HG02943 (cell line): ENCODE data around the gene GULP1.
"Not testable (repeated sequence)": the region's sequence is repeated elsewhere in the genome, so short reads cannot be mapped to it uniquely, and the experiment has no call there.

ENCODE experiments used
- ATAC-seq: cut with Tn5 transposase; IDR thresholded peaks from one replicate; pipeline ENCODE4 v1.9.1; 2021; ENCODE audit warnings: mild to moderate bottlenecking, low read depth, moderate library complexity; ENCODE audit not compliant: unreplicated experiment

GULP1 gene

DNA sequence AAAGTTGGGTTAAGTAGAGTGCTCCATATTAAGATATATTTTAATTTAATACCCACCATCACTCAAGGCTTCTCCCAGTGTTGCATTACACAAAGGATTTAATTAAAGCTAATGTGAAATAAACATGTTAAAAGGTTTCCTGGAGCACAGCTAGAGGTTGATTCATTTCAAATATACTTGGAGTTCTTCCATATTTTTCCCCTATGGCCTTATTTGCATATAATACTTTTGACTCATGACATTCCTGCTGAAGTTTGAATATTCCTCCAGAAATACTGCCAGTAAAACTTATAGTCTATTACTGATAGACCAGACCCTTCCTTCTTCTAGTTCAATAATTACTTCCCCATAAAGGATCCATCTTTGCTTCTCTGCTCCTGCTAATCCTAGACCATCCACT, 227.5 kb downstream of the GULP1 start:
- ATAC-seq, result no peak

DNA sequence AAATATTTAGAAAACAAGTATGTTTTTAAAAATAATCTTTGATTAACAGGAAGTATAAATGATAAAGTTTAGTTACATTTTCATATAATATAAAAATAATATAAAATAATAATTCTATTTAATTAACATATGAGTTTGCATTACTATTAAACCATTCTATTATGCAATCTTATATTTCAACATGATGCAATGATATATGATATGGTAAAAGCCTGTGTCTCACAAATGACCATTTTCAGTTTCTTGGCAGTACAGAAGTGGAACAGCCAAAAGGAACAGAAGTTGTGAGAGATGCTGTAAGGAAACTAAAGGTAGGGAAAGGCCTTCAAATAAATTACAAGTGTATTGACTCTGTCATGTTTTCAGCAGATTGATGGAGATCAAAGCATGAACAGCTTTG, 230.8 kb downstream of the GULP1 start:
- no peak for ATAC-seq

DNA sequence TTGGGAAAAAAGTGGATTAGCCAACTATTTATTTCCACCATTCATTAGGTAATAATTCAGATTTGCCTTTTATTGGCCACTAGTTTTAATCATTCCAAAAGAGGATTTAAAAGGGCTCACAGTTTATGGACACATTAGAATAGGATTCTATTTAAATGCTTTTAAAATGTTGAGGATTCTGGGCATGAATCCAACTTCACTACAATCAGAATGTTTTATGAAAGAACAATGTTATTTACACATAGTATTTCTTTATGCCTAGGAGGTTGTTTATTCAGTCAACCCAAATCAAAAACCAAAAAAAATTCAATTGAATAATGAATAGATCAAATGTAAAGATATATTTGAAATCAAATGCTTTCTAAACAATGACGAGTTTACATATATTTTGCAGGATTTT, 232.2 kb downstream of the GULP1 start:
- ATAC-seq, result no peak

DNA sequence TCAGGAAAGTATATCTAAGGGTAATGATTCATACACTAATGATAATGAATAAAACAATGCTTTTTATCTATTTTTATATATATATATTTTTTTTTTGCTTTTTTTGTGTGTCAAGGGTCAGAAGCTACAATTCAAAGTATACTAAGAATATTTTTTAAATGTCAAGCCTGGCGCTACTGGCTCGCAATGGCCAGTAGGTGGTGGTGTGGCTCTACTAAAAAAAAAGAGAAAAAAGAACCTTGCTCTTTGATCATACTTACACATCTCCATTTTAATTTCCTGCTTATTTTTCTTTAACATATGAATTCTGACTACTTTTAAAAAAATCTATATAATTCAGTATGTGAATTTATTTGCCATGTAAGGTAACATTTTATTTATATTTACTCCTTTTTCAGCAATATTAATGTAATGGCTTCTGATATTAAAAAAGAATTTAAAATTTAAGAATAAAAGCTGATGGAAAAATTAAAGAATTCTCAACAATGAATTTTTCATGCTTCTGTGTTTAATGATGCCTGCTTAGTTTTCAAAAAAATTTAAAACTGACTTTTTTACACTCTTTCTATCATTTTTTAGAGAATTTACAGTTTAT, 232.9 kb downstream of the GULP1 start:
- no peak for ATAC-seq

DNA sequence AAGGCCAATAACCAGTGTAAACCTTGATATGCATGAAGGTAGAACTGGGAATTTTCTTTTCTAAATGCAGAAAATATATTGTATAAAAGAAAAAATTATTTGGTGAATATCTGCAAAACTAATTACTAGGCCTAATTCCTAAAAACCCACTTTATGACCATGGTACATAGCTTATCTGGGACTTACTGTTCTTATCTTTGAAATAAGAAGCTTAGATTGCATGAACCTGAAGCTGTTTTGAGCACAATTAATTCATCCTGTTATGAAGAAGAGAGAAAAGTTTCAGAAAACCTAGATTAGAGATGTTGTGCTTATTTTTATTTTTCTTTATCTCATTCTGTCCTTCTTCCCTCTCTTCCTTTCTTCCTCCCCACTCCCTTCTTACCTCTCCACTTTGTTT, 235.0 kb downstream of the GULP1 start:
- ATAC-seq, result no peak

DNA sequence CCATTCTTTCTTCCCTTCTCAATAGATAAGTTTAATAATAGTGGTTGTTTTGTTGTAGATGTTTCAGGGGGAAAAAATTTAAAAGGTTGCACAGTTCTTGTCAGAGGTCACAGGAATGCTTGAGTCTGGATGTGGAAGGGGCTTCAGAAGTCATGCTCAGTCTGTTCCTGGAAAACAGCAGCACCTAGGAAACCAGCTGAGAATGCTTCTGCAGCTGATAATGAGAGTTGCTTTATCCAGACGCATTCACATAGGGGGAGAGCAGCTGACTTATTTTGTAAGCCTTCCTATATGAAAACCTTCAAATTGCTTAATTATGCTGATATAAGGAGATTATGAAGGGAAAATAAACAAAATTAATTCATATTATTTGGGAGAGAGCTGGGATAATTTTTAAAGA, 235.5 kb downstream of the GULP1 start:
- ATAC-seq, result no peak

DNA sequence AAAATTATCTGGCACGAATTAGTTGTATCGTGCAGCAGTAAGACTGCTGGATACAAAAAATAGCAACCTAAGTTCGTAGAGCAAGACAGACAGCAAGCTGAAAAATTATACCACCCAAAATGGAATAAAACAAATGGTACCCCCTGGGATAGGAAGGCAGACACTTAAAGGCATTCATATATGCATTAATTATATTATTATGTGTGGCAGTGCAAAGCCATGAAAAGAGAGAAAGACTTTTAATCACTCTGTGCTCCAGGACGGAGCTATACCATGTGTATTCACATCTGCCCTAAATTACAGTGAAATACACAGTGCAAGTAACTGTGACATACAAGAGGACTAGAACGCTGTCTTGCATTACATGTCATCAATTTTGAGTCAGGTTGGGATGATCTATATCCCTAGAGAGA, 235.9 kb downstream of the GULP1 start:
- ATAC-seq, result no peak

DNA sequence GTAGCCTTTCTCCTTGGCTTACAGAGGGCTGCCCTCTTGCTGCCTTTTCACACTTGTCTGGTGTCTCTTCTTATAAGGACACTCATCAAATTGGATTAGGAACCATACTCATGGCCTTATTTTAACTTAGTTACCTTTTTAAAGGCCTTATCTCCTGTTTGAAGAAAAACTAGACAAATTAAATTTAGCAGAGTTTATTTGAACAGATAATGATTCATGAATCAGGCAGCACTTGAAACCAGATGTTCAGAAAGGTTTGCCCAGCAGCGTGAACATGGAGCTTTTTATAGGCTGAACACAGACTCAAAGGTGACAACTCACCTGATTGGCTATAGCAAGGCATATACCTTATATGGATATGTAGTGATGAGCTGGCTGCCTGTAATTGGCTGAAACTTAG, 238.0 kb downstream of the GULP1 start:
- ATAC-seq, result no peak

DNA sequence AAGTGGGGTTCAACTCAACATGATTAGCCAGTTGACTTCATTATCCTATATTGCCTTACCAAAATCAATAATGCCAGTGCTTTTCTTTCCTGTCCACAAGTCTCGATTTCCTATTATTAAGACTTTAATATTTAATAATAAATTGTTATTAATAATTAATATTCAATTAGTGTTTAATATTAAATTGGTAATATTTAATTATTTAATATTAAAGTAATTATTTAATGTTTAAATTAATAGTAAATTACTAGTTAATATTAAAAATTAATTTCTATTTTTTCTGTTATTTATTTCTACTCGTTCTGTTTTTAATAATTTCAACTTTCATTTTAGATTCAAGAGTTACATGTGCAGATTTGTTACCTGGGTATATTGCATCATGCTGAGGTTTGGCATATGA, 243.2 kb downstream of the GULP1 start:
- ATAC-seq, result no peak

DNA sequence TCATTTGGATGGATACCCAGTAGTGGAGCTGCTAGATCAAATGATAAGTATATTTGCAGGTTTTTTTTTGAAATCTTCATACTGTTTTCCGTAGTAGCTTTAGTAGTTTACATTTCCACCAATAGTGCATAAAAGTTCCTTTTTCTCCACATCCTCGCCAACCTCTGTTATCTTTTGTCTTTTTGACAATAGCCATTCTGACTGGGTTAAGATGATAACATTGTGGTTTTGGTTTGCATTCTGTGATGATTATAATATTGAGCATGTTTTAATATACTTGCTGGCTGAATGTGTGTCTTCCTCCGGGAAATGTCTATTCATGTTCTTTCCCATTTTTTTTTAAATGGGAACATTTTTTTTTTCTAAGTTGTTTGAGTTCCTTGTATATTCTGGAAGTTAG, 260.0 kb downstream of the GULP1 start:
- no peak for ATAC-seq

DNA sequence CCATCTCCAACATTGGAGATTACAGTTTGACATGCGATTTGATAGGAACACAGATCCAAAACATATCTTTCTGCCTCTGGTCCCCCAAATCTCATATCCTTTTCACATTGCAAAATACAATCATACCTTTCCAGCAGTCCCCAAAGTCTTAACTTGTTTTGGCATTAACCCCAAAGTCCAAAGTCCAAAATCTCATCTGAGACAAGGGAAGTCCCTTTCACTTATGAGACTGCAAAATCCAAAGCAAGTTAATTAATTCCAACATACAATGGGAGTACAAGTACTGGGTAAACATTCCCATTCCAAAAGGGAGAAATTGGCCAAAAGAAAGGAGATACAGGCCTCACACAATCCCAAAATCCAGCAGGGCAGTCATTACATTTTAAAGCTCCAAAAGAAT, 265.4 kb downstream of the GULP1 start:
- no peak for ATAC-seq

DNA sequence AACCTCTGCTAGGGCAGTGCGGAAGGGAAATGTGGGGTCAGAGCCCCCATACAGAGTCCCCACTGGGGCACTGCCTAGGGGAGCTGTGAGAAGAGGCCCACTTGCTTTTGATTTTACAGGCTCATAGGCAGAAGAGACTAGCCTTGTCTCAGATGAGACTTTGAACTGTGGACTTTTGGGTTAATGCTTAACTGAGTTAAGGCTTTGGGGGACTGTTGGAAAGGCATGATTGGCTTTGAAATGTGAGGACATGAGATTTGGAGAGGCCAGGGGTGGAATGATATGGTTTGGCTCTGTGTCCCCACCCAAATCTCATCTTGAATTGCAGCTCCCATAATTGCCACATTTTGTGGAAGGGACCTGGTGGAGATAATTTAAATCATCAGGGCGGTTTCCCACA, 267.8 kb downstream of the GULP1 start:
- ATAC-seq, result not testable (repeated sequence)

DNA sequence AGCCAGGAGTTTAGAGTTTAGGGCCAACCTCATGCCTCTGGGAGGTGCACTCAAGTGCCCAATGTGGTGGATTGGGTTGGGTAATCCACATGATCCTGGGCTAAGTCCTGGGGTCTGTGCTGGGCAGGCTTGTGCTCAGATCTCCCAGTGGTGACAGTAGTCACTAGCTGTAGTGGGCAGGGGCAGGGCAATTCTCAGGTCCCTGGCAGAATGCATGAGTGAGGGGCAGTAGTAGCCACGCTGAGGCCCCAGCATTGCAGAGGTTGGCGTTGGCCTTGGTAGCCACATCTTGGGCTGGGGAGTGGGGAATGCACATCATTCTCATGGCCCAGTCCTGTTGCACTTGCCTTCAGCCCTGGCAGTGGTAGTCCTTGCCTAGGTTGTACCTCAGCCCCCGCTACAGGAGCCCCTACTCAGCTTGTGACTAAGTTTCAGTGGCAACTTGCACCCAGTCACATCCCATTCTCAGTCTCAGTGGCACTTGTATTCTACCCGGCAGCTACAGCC, 269.9 kb downstream of the GULP1 start:
- ATAC-seq, result no peak

DNA sequence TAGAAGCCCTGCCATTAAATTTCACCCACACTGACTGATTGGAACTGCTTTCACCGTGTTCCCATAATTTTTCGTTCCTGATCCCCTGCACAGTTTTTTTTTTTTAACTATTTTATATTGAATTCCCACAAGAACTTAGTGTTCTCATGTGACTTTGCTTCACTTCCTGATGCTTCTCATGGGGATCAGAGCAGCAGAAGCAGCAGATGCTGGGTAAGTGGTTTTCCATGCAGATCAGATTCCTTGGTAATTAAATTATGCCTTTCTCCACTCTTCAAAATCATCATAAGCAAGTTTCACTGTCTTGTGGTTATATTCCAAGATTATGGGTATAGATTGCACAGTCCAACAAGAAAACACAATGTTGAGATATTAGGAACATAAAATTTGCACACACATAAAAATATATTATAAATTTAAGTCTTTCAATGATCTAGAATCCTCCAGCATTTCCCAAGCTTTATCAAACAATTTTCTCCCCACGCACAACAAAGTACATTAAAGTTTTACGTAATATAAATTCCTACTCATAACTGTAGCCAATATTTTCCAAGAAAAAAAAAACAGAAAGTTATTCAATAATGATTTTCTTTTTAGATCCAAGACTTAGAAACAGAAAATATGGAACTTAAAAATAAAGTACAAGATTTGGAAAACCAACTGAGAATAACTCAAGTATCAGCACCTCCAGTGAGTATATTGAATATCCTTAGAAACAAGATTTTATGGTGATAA, 277.9 kb downstream of the GULP1 start:
- no peak for ATAC-seq

DNA sequence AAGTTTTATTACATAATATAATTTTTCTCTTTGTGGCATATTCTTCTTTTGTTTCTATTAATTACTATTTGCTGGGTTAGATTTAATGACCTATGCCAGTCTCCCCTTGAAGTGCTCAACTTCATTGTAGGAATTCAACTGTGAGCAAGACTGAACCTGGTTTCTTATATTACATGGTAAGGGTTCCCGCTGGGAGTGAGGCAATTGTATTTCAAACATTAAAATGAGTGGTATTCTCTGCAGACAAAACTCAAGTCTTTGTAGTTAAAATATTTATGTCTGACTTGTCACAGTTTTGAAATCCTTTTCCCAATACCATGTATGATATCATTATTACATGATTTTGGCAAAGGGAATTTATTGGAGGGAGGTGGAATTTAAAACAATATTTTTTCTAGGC, 278.7 kb downstream of the GULP1 start:
- no peak for ATAC-seq

DNA sequence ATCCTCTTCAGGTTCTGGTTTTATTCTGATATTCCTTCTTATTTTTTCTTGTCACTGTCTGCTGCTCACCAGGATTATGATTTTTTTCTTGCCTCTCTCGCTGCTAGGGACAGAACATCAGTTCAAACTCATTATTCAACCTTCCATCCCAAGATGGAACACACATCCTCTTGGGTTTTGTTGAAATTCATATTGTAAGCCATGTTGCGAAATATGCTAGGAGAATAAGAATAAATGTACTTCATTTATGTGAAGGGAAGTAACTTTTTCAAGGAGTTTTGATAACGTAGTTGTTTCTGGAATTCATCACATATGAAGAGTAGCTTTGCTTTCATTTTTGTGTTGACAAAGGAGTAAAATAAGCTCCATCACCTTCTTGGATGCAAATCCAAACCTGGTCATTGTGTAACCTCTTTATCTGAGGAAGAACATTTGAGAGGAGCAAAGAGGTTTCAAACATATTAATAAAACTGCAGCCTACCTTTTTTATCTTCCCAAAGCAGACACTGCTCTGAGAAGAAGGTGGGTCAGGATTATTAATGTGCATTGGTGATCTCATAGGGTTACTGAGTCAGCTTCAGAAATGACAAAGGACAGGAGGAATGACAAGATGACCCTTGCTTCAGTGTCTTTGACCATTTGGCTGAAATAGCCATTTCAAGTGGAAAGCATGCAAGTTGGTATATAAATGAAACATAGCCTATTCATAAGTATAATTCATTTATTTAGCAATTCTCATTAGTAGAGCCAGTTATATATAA, 280.0 kb downstream of the GULP1 start:
- ATAC-seq, result no peak

DNA sequence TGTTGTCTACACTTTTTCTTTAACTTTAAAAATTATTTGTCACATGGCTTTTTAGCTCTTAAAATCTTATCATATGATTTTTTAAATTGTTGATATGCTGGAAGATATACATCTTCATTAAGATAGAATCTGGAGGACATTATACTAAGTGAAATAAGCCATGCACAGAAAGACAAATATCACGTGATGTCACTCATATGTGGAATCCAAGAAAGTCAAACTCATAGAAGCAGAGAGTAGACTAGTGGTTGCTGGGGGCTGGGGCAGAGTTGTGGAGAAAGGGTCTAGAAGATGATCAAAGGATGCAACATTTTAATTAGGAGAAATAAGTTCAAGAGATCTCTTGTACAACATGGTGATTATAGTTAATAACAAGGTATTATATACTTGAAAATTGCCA, 280.9 kb downstream of the GULP1 start:
- ATAC-seq, result no peak

DNA sequence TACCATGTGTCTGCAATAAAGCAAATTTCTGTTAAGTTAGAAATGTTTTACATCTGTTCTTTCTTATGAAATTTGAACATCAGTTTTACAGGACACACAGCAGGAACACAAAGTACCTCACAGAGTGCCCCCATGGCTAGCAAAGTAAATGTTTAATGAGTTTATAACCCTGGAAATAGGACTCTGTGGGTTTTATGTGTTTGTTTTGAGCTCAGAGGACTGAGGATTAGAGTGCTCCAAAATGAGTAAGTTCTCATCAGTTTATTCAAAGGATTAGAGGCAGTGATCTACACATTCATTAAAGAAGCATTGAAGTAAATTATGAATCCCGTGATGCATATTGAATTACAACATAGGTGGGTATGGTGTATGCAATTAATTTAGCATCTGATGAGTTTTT, 281.8 kb downstream of the GULP1 start:
- no peak for ATAC-seq

DNA sequence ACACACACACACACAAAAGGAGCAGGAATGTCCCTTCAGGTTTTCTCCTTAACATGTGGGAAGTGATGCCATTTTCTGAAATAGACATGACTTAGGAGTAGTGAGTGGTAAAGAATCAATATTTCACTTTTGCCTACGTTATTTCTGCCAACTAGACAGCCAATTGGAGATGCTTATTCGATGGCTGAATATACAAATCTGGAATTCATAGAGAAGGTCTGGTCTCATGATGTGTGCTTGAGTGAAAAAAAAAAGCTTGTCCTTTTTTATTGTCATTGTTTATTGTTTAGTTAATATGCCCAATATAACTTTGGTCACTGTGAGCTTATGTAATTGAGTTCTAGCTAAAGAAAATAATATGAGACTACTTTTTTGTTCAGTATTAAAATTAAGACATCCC, 284.3 kb downstream of the GULP1 start:
- ATAC-seq, result no peak

DNA sequence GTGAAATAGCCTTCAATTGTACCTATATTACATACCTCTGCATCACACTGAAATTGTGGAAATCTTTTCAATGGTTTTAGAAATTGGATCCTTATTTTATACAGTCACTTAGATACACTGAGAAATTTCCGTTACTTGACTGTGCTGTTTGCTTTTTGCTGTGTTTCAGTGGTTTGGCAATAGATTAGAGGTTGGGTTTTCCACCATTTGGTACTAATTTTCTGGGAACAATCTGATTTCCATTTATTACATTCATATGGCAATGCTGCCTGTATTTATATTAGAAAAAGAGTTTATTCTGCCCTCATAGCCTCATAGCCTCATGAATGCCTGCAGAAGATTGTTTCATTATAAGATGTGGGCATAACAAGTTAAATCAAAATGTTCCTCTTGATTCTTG, 285.0 kb downstream of the GULP1 start:
- no peak for ATAC-seq

DNA sequence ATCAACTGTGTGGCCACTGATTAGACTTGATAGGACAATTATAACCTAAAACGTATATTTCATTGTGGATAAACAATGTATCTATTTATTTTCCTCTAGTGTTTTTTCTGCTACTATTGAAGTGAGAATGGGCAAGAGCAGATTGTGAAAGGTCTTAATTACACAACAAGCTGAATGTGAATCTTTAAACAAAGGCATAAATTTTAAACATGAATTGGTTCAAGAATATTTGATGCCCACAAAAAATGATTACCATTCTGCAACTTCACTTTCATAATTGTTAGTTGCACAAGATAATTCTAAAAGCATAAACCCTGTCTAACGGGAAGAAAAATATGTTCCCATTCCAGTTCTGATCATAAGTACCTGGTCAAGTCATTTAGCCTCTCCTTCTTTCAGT, 285.6 kb downstream of the GULP1 start:
- no peak for ATAC-seq

DNA sequence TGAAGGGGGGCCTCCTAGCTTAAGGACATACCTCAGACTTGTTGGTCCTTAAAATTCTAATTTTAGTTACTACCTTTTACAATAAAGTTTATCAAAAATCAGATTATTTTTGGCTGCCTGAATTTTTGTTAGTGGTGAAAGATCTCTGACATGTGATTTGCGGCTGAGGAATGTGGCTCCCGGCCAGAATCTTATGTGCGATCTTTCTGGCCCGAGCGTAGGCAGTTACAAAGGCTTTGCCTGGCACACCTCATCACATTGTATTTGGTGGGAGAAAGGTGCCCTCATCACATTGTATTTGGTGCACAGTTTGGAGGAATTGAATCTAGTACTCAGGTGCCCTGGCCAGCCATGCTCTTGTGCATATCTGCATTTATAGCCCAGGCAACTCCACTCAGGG, 289.1 kb downstream of the GULP1 start:
- ATAC-seq, result no peak
